BE2C (cell line): ENCODE results near the gene TRAF2.
"Not testable (repeated sequence)": the region's sequence is repeated elsewhere in the genome, so short reads cannot be mapped to it uniquely, and the experiment has no call there.

Experiments
- DNase-seq: peaks from one replicate; pipeline ENCODE4 v3.0.0-alpha.2; 2020
- H3K27me3 ChIP-seq: fragments of 250-450 bp; sonication (Bioruptor Pico); 2 replicates; pipeline ENCODE4 v1.5.1; 2020; ENCODE audit warnings: mild to moderate bottlenecking
- H3K36me3 ChIP-seq: fragments of 250-450 bp; sonication (Bioruptor Pico); 2 replicates; pipeline ENCODE4 v1.5.1; 2020; ENCODE audit warnings: mild to moderate bottlenecking
- H3K4me1 ChIP-seq: fragments of 250-450 bp; sonication (Bioruptor Pico); 2 replicates; pipeline ENCODE4 v1.5.1; 2020
- H3K4me3 ChIP-seq: 2 replicates; pipeline ENCODE4 v1.5.1; 2011; ENCODE audit warnings: low read depth, low read length
- H3K9me3 ChIP-seq: fragments of 250-450 bp; sonication (Bioruptor Pico); 2 replicates; pipeline ENCODE4 v1.5.1; 2020
- CTCF ChIP-seq: IDR thresholded peaks from 2 replicates; pipeline ENCODE4 v1.5.1; 2012; ENCODE audit warnings: mild to moderate bottlenecking, low read depth, low read length

Gene TRAF2

GRCh38 chr9:136882109-136882946 lies 4.0 kb upstream of the TRAF2 start:
- H3K27me3 ChIP-seq, result no peaks in the 10 kb centered on the region
- H3K36me3 ChIP-seq, result no peaks in the 10 kb centered on the region
- no peaks in the 10 kb centered on the region; the same call in 1 of the 2 replicates for H3K9me3 ChIP-seq
- no peak for DNase-seq
- no peak overlapping the region for H3K4me3 ChIP-seq
- H3K4me1 ChIP-seq, result no peaks in the 10 kb centered on the region
- TF ChIP-seq CTCF, result no peak

- H3K4me1 ChIP-seq, DNase-seq: not testable (repeated sequence)
Measured at GRCh38 chr9:136882947-136883283, 3.4 kb upstream of the TRAF2 start.

GRCh38 chr9:136883670-136884069 lies 2.6 kb upstream of the TRAF2 start:
- not testable (repeated sequence) for H3K36me3 ChIP-seq, H3K9me3 ChIP-seq, DNase-seq, H3K4me3 ChIP-seq, H3K27me3 ChIP-seq, H3K4me1 ChIP-seq

More at GRCh38 chr9:136882947-136883283, 3.4 kb upstream of the TRAF2 start:
- H3K9me3 ChIP-seq, H3K36me3 ChIP-seq, H3K27me3 ChIP-seq, H3K4me3 ChIP-seq: not testable (repeated sequence)

GRCh38 chr9:136886610-136887597 lies 588 bp downstream of the TRAF2 start:
- no peaks in the 10 kb centered on the region; the same call in 1 of the 2 replicates for H3K4me1 ChIP-seq
- peak; percentile 60 for DNase-seq
- no peaks in the 10 kb centered on the region; the same call in 1 of the 2 replicates for H3K9me3 ChIP-seq
- H3K4me3 ChIP-seq, result peak overlapping the region; percentile 77
- no peaks in the 10 kb centered on the region for H3K27me3 ChIP-seq
- H3K36me3 ChIP-seq, result peaks cover 15% of the 10 kb centered on the region
- TF ChIP-seq CTCF, result no peak

GRCh38 chr9:136888454-136888853 lies 2.1 kb downstream of the TRAF2 start:
- no peak for TF ChIP-seq CTCF
- Histone ChIP-seq H3K9me3 (no peaks in the 10 kb centered on the region; the same call in 1 of the 2 replicates), H3K4me3 (no peak overlapping the region), H3K36me3 (peaks cover 26% of the 10 kb centered on the region), H3K4me1 (no peaks in the 10 kb centered on the region; the same call in 1 of the 2 replicates), H3K27me3 (no peaks in the 10 kb centered on the region)
- no peak for DNase-seq

GRCh38 chr9:136889858-136890257 lies 3.5 kb downstream of the TRAF2 start:
- DNase-seq, result no peak

More at GRCh38 chr9:136889858-136890257, 3.5 kb downstream of the TRAF2 start:
- Histone ChIP-seq H3K4me3 (no peak overlapping the region), H3K4me1 (no peaks in the 10 kb centered on the region; the same call in 1 of the 2 replicates), H3K9me3 (no peaks in the 10 kb centered on the region; the same call in 1 of the 2 replicates), H3K27me3 (no peaks in the 10 kb centered on the region), H3K36me3 (peaks cover 26% of the 10 kb centered on the region)
- no peak for TF ChIP-seq CTCF
